IPS-15b (cell line): ENCODE data around the gene CFAP92.
A peak's percentile ranks its signal among the peaks of the same experiment; 100 is the strongest.

Experiments used
- H3K27me3 ChIP-seq: one replicate; pipeline ENCODE4 v1.6.1; 2013; ENCODE audit warnings: low read length; ENCODE audit not compliant: control insufficient read depth, insufficient read depth
- H3K36me3 ChIP-seq: one replicate; pipeline ENCODE4 v1.6.1; 2013; ENCODE audit warnings: low read length; ENCODE audit not compliant: control insufficient read depth, insufficient read depth
- H3K4me1 ChIP-seq: one replicate; pipeline ENCODE4 v1.6.1; 2013; ENCODE audit warnings: mild to moderate bottlenecking, low read length; ENCODE audit not compliant: control insufficient read depth, insufficient read depth
- H3K4me3 ChIP-seq: one replicate; pipeline ENCODE4 v1.5.1; 2013; ENCODE audit warnings: low read depth, low read length
- H3K9ac ChIP-seq: one replicate; pipeline ENCODE4 v1.6.1; 2013; ENCODE audit warnings: low read depth, mild to moderate bottlenecking, low read length
- H3K9me3 ChIP-seq: one replicate; pipeline ENCODE4 v1.6.1; 2013; ENCODE audit warnings: mild to moderate bottlenecking, low read length; ENCODE audit not compliant: control insufficient read depth, insufficient read depth

The CFAP92 gene

GRCh38 chr3:129033633-129034321 is 39.9 kb upstream of the CFAP92 start:
- H3K4me1 ChIP-seq: no peaks in the 10 kb centered on the region
- no peak overlapping the region for H3K9ac ChIP-seq
- H3K4me3 ChIP-seq: no peak overlapping the region
- no peaks in the 10 kb centered on the region for H3K9me3 ChIP-seq
- no peaks in the 10 kb centered on the region for H3K36me3 ChIP-seq
- no peaks in the 10 kb centered on the region for H3K27me3 ChIP-seq

DNA sequence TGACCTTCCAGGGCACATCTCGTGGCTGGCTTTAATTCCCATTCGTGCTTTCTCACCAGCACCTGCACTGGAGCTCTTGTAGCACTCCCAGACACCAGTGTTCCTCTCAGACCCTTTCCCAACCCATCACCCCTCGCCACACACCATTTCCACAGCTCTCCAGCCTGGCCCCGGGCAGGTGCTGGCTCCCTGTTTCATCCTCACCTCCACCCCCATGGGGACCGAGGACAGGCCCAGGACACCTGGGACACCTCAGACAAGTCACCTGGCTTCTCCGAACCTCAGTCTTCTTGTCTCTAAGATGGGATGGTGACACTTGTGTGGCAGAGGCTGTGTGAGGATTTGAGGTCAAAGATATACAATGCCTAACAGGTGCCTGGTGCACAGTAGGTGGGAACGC is 39.3 kb upstream of the CFAP92 start:
- Histone ChIP-seq H3K27me3 (no peaks in the 10 kb centered on the region), H3K9ac (no peak overlapping the region), H3K4me1 (no peaks in the 10 kb centered on the region), H3K9me3 (no peaks in the 10 kb centered on the region), H3K36me3 (no peaks in the 10 kb centered on the region), H3K4me3 (no peak overlapping the region)

GRCh38 chr3:129032716-129033115 is 38.8 kb upstream of the CFAP92 start:
- H3K9ac ChIP-seq: no peak overlapping the region
- no peaks in the 10 kb centered on the region for H3K9me3 ChIP-seq
- no peaks in the 10 kb centered on the region for H3K4me1 ChIP-seq
- no peaks in the 10 kb centered on the region for H3K36me3 ChIP-seq
- no peaks in the 10 kb centered on the region for H3K27me3 ChIP-seq
- H3K4me3 ChIP-seq: no peak overlapping the region

DNA sequence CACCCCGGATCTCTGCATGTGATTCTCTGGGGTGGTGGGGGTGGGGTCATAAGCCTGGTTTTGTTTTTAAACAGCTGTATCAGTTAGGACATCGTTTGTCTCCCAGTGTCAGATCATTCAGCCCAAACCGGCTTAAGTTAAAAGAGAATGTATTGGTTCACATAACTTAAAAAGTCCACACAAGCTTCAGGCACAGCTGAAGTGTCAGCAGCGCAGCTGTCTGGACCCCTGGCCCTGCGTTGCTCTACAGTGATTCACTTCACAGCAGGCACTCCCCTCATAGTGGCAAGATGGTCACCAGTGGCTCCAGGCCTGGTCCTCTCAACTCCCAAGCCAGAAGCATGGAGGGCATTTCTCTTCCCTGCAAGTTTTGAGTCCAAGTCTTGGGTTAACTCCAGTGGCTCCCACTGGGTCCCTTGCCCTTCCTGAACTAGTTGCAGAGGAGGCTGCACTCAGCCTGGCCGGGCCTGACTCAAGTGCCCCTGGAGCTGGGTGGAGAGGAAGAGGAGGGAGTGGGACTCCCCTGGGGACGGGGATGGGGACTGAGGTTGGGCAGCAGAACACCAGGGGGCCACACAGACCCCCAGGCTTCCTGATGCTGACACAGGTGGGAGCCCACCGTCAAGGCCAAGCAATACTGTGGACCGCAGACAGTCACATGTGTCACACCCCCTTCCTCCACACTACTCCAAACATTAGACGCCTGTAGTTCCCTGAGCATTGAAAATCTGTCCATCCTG is 37.8 kb upstream of the CFAP92 start:
- no peak overlapping the region for H3K4me3 ChIP-seq
- no peak overlapping the region for H3K9ac ChIP-seq
- no peaks in the 10 kb centered on the region for H3K4me1 ChIP-seq
- peaks cover 2% of the 10 kb centered on the region for H3K27me3 ChIP-seq
- no peaks in the 10 kb centered on the region for H3K36me3 ChIP-seq
- H3K9me3 ChIP-seq: no peaks in the 10 kb centered on the region

DNA sequence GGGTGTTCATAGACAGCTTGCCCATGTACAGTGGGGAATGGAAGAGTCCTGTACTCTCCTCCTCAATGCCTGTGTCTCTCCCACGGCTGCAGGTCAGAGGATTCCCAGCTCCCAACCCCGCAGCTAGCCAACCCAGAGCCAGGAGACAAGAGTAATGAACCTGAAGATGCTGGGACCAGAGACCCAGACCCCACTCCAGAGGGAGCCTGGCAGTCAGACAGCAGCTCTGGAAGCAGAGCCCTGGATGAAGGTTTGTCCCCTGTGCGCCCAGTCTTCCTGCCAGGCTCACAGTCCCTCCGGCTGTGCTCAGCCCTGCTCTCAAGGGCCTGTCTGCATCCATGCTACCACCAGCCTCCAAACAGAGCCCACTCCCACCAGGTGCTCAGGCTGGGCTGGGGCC is 36.7 kb upstream of the CFAP92 start:
- Histone ChIP-seq H3K4me3 (no peak overlapping the region), H3K36me3 (no peaks in the 10 kb centered on the region), H3K9me3 (no peaks in the 10 kb centered on the region)

GRCh38 chr3:129028866-129029265 is 35.0 kb upstream of the CFAP92 start:
- no peak overlapping the region for H3K4me3 ChIP-seq
- no peak overlapping the region for H3K9ac ChIP-seq
- H3K27me3 ChIP-seq: peaks cover 25% of the 10 kb centered on the region
- H3K4me1 ChIP-seq: no peaks in the 10 kb centered on the region
- no peaks in the 10 kb centered on the region for H3K36me3 ChIP-seq
- H3K9me3 ChIP-seq: no peaks in the 10 kb centered on the region

More for the DNA sequence above, 36.7 kb upstream of the CFAP92 start:
- no peak overlapping the region for H3K9ac ChIP-seq
- H3K4me1 ChIP-seq: no peaks in the 10 kb centered on the region
- peaks cover 13% of the 10 kb centered on the region for H3K27me3 ChIP-seq

- peaks cover 25% of the 10 kb centered on the region for H3K27me3 ChIP-seq
- no peaks in the 10 kb centered on the region for H3K4me1 ChIP-seq
- no peak overlapping the region for H3K9ac ChIP-seq
- H3K4me3 ChIP-seq: peak overlapping the region; percentile 58
- no peaks in the 10 kb centered on the region for H3K36me3 ChIP-seq
- no peaks in the 10 kb centered on the region for H3K9me3 ChIP-seq
Measured at GRCh38 chr3:129027544-129027880, 33.6 kb upstream of the CFAP92 start.

- no peaks in the 10 kb centered on the region for H3K36me3 ChIP-seq
- H3K27me3 ChIP-seq: peaks cover 25% of the 10 kb centered on the region
- H3K9me3 ChIP-seq: no peaks in the 10 kb centered on the region
- H3K4me3 ChIP-seq: peak overlapping the region; percentile 58
- H3K9ac ChIP-seq: no peak overlapping the region
- no peaks in the 10 kb centered on the region for H3K4me1 ChIP-seq
Measured at GRCh38 chr3:129026728-129027543, 33.1 kb upstream of the CFAP92 start.

DNA sequence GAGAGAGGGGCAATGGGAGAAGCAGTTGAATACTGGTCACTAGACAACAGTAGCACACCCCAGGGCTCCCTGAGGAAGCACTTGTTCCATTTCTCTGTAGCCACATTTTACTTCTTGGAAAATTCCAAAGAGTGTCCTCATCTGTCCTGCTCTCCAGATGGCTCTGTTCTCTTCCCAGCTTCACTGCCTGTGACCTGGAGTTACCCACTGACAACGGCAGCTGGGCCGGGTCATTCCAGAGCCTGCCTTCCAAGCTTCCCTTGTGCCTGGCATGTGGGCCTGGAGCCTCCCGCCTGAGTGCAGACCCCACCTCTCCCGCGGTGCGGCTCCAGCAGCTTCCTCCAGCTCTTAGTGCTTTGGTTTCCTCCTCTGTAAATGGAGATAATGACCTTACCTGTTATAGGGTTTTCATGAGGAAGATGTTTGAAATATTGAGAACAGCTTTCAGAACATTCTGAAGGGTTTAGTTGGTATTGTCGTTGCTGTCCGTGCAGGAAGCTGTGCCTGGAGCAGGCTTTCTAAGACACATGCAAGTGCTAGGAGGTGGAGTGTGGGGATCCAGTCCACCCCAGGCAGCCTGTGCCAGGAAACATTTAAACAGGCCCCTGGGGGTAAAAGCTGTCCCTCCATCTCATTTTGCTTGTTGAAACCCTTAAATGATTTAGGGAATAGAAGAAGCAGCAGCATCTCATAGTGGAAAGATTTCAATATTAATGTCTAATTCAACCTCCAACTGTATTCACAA is 32.0 kb upstream of the CFAP92 start:
- Histone ChIP-seq H3K36me3 (no peaks in the 10 kb centered on the region), H3K9me3 (no peaks in the 10 kb centered on the region), H3K4me3 (no peak overlapping the region), H3K9ac (no peak overlapping the region), H3K4me1 (no peaks in the 10 kb centered on the region), H3K27me3 (peaks cover 25% of the 10 kb centered on the region)

DNA sequence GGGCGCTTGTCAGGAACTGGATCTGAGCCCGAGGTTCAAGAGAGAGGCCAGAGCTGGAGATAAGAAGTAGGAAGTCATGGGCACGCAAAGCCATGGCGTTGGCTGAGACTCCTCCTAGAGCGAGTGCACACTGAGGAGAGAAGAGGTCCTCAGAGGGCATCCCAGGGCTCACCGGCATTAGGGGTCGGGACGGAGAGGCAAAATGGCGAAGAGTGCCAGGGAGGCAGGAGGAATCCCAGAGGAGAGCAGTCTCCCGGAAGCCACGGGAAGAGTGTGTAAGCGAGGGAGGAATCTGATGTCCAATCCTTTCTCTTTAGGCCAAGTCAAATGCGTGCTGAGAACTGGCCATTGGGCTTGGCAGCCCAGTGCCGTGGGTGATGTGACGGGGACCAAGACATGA is 31.2 kb upstream of the CFAP92 start:
- no peaks in the 10 kb centered on the region for H3K9me3 ChIP-seq
- no peaks in the 10 kb centered on the region for H3K36me3 ChIP-seq
- H3K27me3 ChIP-seq: peaks cover 25% of the 10 kb centered on the region
- no peaks in the 10 kb centered on the region for H3K4me1 ChIP-seq
- no peak overlapping the region for H3K9ac ChIP-seq
- no peak overlapping the region for H3K4me3 ChIP-seq

GRCh38 chr3:129023909-129024308 is 30.0 kb upstream of the CFAP92 start:
- no peak overlapping the region for H3K9ac ChIP-seq
- H3K36me3 ChIP-seq: no peaks in the 10 kb centered on the region
- no peaks in the 10 kb centered on the region for H3K4me1 ChIP-seq
- H3K4me3 ChIP-seq: no peak overlapping the region
- H3K9me3 ChIP-seq: no peaks in the 10 kb centered on the region
- H3K27me3 ChIP-seq: peaks cover 25% of the 10 kb centered on the region
